GM19397 (cell line): Measurements from ENCODE around the gene CSK.

Experiments used
- ATAC-seq: cut with Tn5 transposase; IDR thresholded peaks from one replicate; pipeline ENCODE4 v1.9.1; 2021; ENCODE audit warnings: mild to moderate bottlenecking, moderate library complexity; ENCODE audit not compliant: unreplicated experiment

CSK gene

DNA sequence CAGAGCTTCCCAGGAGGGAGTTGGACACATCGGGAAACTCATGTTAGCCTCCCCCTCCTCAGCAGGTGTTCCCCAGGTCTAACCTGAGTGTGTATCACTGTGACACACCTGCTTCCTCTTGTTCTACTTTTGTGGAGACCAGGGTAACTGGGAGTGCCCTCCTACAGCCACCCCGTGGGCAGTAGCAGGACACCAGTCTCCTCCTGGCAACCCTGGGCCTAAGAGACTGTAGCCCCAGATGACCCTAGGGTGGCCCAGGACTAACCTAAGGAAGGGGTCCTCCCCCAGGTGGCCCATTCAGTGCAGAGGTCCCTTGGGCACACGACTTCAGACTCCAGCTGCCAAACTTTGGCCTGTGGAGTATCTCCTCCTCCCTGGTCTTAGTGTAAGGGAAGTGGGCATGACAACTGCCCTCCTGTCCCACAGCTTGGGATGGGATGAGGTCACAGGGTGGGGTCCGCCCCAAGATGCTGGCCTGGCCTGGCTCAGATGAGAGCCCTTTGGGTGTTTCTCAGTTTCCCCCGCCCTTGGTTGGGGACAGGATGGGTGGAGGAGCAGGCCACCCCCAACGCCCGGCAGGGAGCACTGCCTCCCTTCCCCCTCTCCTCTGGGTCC is 4.8 kb downstream of the CSK start:
- no peak for ATAC-seq

DNA sequence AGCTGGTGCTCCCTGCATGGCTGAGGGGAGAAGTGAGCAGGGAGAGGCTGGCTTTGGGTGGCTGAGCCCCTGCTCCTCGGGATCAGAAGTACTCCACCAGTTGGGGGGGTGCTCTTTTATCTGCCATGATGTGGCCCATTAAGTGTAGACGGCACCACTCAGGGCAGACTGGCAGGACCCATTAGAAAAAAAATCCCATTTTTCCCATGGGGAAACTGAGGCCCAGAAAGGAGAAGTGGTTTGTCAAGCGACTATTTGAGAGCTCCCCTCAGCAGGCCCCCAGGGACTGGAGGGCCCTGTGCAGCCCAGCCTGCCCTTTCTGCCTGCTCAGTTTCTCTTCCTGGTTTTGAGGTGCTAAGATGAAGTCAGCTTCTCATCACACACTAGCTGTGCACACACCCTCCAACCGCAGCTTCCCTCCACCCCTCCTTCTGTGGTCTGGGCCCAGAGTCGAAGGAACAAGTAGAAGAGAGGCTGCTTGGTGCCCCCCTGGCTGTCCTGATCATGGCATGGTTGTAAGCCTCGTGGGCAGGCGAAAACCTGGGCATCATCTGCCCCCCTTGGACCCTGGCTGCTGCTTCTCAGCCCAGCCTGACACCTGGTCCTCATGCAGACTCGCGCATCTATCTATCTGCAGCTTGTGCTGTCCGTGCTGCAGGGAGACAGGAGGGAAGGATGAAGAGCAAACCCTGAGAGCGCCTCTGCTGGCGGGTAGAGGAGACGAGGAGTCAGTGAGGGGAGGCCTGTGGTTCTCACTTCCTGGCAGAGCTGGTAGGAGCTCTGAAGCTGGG is 5.6 kb downstream of the CSK start:
- ATAC-seq: peak; percentile 42

DNA sequence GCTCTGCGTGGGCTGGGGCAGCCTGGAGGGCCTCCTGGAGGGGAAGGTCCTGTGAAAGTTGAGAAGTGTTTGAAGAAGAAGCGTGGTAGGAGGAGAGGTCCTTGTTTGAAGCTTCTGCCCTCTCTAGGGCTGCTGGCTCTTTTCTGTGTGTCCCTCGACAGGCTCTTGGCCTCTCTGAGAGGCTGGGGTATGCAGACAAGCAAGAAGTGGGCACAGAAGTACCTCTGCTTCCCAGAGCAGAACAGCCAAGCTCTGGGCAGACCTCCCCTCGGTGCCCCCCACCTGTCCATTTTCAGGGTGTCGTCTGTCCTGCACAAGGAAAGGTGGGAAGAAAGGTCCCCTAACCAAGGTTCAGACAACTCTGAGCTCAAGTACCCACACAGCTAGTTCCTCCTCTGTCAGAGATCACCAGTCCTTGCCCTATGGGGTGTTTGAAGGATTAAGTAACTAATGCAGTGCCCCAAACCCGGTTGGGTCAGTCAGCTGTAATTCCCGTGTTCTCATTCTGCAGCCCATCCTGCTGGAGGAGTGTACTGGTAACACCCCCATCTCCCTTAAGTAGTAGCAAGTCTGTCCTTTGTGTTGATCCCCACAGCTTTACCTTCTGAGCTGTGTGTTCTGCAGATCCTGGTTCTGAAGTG is 6.3 kb downstream of the CSK start:
- no peak for ATAC-seq

DNA sequence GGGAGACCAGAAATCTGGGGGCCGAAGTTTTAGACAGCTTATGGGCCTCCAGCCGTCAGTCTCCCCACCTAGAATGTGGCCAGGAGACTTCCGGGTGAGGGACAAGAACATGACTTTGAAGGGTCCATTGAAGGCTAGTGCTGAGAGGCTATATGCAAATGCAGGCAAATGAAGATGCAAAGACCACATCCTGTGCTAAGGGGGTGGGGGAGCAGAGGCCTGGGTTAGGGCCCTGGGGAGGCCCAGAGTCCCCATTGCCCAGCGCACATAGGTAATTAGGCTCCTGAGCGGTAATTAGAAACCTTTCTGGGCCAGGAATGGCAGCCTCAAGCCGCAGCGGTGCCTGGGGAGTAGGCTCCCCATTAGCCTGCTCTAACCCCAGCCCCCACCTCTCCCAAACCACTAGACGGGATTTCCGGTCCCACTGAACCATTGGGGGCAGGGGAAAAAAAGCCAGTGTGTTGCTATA is 6.8 kb downstream of the CSK start:
- ATAC-seq: peak; percentile 21

DNA sequence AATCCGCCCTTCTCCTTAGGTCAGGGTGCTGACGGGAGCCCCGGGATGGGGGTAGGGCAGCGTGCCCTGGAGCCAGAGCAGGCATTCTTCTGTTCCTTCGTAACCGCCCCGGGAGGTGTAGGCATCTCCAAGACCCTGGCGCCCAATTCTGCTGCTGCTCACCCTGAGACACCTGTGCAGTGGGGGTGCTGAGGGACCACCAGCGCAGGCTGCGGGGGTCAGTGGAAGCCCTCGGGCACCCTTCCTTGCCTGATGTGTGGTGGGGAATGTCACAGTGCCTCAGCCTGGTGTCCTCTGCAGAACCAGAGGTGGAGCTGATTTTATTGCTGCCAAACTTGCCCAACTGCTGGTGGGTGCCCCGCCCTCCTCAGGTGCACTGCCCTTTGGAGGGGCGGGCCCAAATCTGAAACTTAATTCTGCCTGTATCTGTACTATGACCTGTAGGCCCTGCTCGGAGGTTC is 7.3 kb downstream of the CSK start:
- ATAC-seq: no peak

DNA sequence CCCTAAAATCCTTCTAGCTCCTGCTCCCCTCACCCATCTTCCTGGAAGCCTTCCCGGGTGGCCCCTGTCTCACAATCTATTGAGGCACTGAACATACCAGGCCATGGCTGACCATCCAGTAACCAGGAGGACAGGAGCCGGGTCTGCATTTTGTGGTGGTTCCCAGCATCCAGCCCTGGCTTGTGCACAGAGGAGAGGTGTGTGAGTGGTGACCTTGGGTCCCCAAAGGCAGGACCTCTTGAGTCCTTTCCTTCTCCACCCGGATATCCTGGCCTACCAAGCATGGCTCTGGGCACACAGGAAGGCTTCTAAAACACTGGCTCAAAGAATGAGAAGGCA is 7.8 kb downstream of the CSK start:
- no peak for ATAC-seq

DNA sequence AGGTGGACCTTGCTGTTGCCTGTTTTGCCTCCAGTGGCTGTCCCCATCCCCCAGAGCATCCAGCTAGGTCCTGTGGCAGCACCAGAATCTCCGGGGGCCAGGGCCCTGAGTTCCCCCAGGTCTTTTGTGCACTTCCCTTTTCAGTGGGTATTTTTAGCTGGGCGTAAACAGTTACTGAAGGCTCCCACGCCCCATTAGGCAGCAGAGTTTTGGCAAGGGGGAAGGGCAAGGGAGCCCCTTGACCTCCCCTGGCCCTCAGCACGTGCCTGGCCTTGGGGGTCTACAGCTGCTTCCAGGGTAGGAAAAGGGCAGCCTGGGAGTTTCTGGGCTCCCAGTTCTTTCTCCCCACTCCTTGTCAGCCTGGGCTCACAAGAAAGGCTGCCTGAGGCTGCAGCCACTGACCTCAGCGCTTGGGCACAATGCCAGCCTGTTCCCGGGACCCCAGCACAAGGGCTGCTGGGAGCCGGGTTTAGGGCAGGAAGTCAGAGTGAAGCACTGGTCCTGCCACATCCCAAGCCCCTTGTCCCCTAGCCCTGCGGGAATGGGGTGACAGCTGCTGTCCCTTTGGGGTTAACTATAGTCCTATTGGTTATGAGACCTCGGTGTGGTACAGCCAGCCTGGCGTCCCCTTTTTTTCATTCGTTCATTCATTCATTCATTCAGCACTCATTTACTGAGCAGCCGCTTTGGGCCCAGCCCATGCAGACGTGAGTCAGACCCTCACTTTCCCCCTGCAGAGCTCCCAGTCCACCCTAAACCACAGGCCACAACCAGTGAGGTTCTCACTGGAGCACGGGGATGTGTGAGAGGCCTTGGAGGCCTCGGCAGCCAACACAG is 8.4 kb downstream of the CSK start:
- ATAC-seq: no peak

DNA sequence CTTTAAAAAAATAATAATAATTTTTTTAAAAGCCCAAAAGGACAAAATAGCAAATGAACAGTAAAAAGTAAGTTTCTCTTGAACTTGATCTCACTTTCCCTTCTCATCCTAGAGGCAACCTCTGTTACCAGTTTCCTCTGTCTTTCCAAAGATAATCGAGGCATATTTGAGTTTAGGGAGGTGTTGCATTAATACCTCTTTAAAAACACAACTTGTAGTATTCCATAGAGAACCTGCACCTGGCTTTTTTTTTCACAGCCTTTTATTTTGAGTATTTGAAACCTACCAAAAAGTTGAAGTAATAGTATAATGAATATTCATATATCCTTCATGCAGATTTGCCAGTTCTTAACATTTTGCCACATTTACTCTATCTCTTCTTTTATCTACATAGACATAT is 9.1 kb downstream of the CSK start:
- no peak for ATAC-seq

DNA sequence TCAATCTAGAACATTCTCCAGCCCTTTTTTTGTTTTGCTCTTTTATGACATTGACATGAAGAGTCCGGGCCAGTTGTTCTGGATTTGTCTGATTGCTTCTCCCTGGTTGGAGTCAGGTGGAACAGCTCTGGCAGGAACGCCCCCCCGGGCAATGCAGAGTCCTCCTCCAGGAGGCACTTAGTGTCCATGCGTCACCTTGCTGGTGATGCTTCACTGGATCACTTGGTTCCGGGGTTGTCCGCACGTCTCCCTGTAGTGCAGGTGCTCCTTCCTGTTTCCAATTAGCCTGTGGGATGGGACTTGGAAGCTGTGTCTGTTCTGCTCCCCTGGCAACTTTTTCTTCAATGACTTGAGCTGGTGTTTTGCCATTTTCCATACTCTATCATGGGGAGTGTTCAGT is 9.8 kb downstream of the CSK start:
- no peak for ATAC-seq

DNA sequence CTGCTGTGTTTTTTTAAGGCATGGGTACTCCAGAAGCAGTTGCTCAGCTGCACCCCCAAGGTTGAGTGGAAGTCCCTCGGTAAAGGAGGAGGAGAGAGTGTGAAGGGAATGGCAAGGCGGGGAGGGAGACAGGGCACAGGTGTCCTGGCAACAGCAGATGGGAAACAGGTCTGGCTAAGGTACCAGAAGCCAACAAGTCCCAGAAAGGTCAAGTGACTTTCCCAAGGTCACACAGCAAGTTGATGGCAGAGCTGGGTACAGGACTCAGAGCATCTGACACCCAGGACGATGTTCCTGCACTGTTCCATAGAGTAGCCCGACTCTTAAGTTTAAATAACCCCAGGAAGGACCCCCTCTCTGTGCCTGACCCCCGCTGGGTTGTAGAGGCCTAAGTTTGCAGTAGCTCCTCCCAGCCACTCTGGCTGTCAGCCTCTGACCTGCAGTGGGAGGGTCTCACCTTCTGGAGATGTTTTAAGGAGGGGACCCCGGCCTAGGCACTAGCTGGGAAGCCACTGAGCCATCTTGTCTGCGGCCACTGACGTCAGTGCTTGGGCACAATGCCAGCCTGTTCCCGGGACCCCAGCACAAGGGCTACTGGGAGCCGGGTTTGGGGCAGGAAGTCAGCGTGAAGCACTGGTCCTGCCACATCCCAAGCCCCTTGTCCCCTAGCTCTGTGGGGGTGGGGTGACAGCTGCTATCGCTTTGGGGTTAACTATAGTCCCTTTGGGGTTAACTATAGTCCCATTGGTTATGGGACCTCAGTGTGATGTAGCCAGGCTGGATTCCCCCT is 10.5 kb downstream of the CSK start:
- no peak for ATAC-seq

DNA sequence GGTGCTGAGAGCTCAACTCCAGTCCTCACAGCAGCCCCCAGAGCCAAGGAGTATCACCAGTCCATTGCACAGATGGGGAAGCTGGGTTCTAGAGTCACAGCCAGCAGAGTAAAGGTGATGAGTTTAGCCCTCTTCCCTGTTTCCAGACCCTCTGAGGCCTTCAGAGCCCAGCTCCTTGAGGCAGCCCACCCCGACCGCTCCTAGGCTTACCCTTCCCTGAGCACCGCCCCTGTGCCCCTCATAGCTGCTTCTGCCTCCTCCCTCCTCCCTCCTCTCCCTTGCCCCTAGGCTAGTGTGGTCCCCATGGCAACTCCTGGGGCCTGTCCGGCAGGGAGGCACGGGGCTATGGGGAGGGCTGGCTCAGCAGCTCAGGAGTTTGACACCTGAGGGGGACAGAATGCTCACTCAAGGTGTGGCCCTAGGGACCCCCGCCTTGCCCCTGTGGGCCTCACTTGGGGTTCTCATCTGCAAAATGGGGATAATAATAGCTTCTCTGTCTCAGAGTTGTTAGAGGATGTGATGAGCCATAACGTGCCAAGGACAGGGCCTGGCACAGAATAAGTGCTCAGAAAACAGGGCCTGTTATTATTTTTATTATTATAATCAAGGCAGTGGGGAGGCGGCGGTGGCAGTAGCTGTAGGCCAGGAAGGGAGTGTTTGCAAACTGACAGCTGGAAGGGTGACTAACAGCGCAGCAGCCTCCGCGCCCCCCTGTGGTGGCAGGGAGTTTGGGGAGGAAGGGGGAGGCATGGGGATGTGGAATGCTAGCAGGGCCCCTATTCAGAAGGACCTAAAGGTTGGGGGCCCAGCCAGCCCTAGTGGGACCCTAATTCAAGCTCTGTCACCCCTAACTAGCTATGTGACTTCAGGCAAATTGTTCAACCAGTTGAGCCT is 11.5 kb downstream of the CSK start:
- no peak for ATAC-seq

DNA sequence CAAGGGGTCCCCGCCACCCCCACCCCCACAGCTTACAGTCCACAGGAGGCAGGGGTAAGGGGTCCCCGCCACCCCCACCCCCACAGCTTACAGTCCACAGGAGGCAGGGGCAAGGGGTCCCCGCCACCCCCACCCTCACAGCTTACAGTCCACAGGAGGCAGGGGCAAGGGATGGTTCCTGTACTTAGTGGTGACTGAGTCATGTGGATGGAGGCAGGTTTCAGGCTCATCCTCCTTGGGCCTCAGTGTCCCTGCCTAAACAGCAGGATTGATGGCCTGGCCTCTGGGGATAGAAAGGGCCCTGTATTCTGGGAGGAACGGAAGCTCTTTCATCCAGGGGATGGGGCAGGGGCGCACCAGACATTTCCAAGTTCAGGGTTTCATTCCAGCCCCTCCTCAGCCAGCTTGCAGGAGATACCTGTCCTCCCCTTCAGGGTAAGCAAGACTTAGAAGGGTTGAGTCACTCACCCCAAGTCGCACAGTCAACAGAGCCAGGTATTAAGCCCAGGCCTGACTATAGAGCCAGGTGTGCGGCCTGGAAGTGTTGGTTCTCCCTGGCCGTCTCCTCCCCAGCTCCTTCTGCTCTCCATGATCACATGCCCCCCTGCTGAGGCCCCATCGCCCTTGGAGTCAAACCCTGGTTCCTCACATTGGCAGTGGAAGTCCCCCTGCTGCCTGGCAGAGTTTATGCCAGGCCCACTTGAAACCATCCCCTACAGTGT is 12.5 kb downstream of the CSK start:
- ATAC-seq: no peak

DNA sequence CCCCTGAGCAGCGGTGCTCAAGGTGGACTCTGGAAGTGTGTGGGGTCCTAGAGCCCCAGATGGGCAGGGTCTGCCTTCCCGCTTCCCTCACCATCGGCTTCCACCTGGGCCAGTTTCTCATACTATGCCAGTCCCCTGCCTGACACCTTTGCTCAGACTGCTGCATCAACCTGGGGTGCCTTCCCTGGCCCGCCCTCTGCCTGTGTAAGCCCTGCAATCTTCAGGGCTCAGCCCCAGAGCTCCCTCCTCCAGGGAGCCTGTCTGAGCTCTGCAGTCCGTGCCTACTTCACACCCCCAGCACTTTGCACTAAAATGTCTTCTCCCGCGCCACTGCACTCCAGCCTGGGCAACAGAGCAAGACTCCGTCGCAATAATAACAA is 13.1 kb downstream of the CSK start:
- ATAC-seq: no peak

DNA sequence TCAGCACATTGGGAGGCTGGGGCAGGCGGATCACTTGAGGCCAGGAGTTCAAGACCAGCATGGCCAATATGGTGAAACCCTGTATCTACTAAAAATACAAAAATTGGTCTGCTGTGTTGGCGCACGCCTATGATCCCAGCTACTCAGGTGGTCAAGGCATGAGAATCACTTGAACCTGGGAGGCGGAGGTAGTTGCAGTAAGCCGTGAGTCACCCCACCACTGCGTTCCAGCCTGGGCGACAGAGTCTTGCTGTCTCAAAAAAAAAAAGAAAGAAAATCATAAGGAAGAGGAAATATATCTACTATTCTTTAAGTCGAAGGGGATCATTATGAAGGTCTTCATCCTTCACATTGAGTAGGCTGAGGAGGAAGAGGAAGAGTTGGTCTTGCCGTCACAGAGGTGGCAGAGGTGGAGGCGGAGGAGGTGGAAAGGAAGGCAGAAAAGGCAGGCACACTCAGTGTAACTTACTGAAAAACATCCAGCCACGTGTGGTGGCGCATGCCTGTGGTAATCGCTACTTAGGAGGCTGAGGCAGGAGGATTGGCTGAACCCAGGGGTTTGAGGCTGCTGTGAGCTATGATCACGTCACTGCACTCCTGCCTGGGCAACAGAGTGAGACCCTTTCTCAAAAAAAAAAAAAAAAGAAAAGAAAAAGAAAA is 14.2 kb downstream of the CSK start:
- ATAC-seq: no peak

DNA sequence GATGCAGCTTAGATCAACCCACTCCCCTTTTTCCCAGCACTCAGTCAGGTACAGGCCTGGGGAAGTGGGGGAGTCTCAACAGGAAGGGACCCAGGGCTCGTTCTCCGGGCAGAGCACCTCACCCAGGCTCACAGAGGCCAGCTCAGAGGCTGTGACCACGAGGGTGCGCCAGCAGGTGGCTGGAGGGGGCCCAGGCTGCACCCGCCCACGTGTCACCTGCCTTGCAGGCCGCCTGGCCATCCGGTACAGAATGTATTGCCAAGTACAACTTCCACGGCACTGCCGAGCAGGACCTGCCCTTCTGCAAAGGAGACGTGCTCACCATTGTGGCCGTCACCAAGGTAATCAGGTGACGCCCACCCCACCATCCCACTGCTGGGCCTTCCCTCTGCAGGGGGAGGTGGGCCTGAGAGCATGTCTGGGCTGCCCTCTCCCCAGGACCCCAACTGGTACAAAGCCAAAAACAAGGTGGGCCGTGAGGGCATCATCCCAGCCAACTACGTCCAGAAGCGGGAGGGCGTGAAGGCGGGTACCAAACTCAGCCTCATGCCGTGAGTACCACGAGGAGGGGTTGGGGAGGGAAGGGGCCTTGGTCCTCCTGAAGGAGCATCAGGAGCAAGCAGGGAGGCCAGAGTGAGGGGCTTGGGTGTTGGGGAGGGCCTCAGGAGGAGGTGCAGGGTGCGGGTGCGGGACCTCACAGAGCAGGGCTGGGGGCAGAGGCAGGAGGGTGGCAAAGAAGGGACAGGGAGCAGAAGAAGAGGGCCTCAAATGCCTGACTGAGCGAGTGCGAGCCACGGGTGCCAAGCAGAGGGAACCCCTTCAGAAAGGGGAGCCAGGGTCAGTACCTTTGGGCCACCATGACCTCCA is 16.7 kb downstream of the CSK start:
- no peak for ATAC-seq

DNA sequence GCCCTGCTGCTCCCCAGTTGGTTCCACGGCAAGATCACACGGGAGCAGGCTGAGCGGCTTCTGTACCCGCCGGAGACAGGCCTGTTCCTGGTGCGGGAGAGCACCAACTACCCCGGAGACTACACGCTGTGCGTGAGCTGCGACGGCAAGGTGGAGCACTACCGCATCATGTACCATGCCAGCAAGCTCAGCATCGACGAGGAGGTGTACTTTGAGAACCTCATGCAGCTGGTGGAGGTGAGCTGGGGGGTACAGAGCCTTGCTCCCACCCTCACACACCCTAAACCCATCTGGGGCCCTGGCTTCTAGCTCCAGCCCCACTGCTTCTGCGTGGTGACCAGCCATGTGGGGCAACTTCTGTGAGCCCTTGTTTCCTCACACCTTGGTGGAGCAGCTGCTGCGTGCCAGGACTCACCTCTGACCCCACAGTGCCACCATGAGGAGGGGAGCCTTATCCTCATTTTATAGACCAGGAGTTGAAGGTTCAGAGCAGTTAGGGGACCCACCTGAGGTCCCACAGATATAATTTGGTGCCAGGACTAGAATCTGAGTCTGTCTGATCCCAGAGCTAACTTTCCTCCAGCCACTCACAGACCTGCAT is 17.5 kb downstream of the CSK start:
- peak; percentile 23 for ATAC-seq
